ENCODE data around the gene SLCO4C1.
A peak's percentile ranks its signal among the peaks of the same experiment; 100 is the strongest.

Gene SLCO4C1

GRCh38 chr5:102241809-102242421, 54.2 kb downstream of the SLCO4C1 start:
- no peak for TF ChIP-seq CTCF (IDR thresholded peaks at IDR 0.05; ENCODE audit: insufficient read depth, low read depth, low read length, missing control alignments)
- no peak overlapping the region for H3K4me3 ChIP-seq (ENCODE audit: low read depth, low read length)
- DNase-seq (ENCODE audit: low read depth) = no peak

GRCh38 chr5:102231693-102232619, 64.1 kb downstream of the SLCO4C1 start:
- no peak for TF ChIP-seq CTCF (IDR thresholded peaks at IDR 0.05; ENCODE audit: insufficient read depth, low read depth, low read length, missing control alignments)
- DNase-seq (ENCODE audit: low read depth) = peak; percentile 22
- no peak overlapping the region for H3K4me3 ChIP-seq (ENCODE audit: low read depth, low read length)

- no peak overlapping the region for H3K4me3 ChIP-seq (ENCODE audit: low read depth, low read length)
- no peak for DNase-seq (ENCODE audit: low read depth)
- TF ChIP-seq CTCF (IDR thresholded peaks at IDR 0.05; ENCODE audit: insufficient read depth, low read depth, low read length, missing control alignments) = no peak
Observed at GRCh38 chr5:102229685-102230084, 66.4 kb downstream of the SLCO4C1 start.

- no peak for DNase-seq (ENCODE audit: low read depth)
- no peak overlapping the region for H3K4me3 ChIP-seq (ENCODE audit: low read depth, low read length)
- no peak for TF ChIP-seq CTCF (IDR thresholded peaks at IDR 0.05; ENCODE audit: insufficient read depth, low read depth, low read length, missing control alignments)
Observed at GRCh38 chr5:102226321-102226720, 69.8 kb downstream of the SLCO4C1 start.

- DNase-seq (ENCODE audit: low read depth) = peak; percentile 50
- H3K4me3 ChIP-seq (ENCODE audit: low read depth, low read length) = no peak overlapping the region
- TF ChIP-seq CTCF (IDR thresholded peaks at IDR 0.05; ENCODE audit: insufficient read depth, low read depth, low read length, missing control alignments) = peak; percentile 44
Observed at GRCh38 chr5:102223542-102224477, 72.3 kb downstream of the SLCO4C1 start.

GRCh38 chr5:102222772-102223171, 73.3 kb downstream of the SLCO4C1 start:
- no peak for TF ChIP-seq CTCF (IDR thresholded peaks at IDR 0.05; ENCODE audit: insufficient read depth, low read depth, low read length, missing control alignments)
- DNase-seq (ENCODE audit: low read depth) = no peak
- H3K4me3 ChIP-seq (ENCODE audit: low read depth, low read length) = no peak overlapping the region
